PFSK-1 (cell line): ENCODE measurements around the gene RBMS3.

Experiments
- FOXP2 ChIP-seq: optimal IDR thresholded peaks from 2 replicates; pipeline ENCODE3; 2011; ENCODE audit warnings: borderline replicate concordance, control low read depth, inconsistent platforms; ENCODE audit not compliant: insufficient read depth; ENCODE audit errors: extremely low read length, extremely low read depth
- POLR2AphosphoS5 ChIP-seq: IDR thresholded peaks from 2 replicates; pipeline ENCODE4 v1.6.1; 2012; ENCODE audit warnings: low read depth, mild to moderate bottlenecking, control low read depth, low read length, moderate library complexity
- REST ChIP-seq, 2 experiments: IDR thresholded peaks; 2 replicates each; pipeline versions ENCODE4 v1.6.1 to v1.8.0; 2011 to 2012; ENCODE audit warnings: low read depth in 2 of 2, low read length in 2 of 2, control low read depth in 1 of 2, inconsistent platforms in 1 of 2, mild to moderate bottlenecking in 1 of 2, moderate library complexity in 1 of 2; ENCODE audit not compliant: insufficient read depth in 1 of 2

DNA sequence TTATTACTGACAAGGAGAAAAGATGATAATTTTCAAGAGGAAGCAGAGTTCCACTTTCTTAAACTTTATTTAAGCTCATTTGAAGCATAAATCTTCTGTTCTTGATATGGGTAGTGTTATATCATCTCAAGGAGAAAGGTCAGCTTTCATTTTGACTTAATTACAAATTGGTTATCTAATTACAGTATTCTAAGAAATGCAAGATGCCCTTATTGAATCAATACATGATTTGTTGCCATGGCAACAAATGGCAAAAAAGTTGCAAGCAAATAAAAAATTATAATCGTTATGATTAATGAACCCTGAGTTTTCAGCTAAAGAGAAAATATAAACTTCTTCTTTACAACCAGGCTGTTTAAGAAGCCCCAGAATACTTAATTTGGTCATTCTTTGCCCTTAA, 622.7 kb downstream of the RBMS3 start:
- TF ChIP-seq POLR2AphosphoS5 (no peak), FOXP2 (no peak), REST (IDR thresholded peaks at IDR 0.05; ENCODE audit: insufficient read depth in 1 of 2, low read depth in 2 of 2, low read length in 2 of 2) (no peak)
